ENCODE results near the gene DET1. TPM values are rescaled to one million over a fixed set of nuclear protein-coding genes. Genes with fewer than 3 reads are reported as not detected.

Gene DET1
- total and polyA plus RNA-seq, 9 donors: 10.0 to 22.8 (median 14.2) TPM

GRCh38 chr15:88512601-88513000, 33.9 kb downstream of the DET1 start:
- H3K27ac ChIP-seq: no peak overlapping the region
- no peaks in the 10 kb centered on the region for H3K27me3 ChIP-seq
- no peaks in the 10 kb centered on the region for H3K4me1 ChIP-seq (ENCODE audit: insufficient read depth)
- H3K36me3 ChIP-seq: no peaks in the 10 kb centered on the region
- 89 to 94% (median 91%) methylated on average over 5 of the region's 5 CpGs for WGBS, 3 donors
- intact Hi-C loops (cut with DNase I): no loop called here
- H3K4me3 ChIP-seq: no peak overlapping the region
- TF ChIP-seq POLR2A (IDR thresholded peaks at IDR 0.05) (no peak), EP300 (IDR thresholded peaks at IDR 0.05) (no peak), CTCF (IDR thresholded peaks at IDR 0.05) (no peak)
- DNase-seq: no peak
- H3K9me3 ChIP-seq: no peaks in the 10 kb centered on the region

GRCh38 chr15:88512078-88512477, 34.4 kb downstream of the DET1 start:
- intact Hi-C loops (cut with DNase I): no loop called here
- H3K4me1 ChIP-seq (ENCODE audit: insufficient read depth): no peaks in the 10 kb centered on the region
- 77 to 86% (median 81%) methylated on average over 3 of the region's 3 CpGs for WGBS, 3 donors
- no peak for TF ChIP-seq POLR2A (IDR thresholded peaks at IDR 0.05)
- no peak for TF ChIP-seq EP300 (IDR thresholded peaks at IDR 0.05)
- no peak for TF ChIP-seq CTCF (IDR thresholded peaks at IDR 0.05)
- H3K27ac ChIP-seq: no peak overlapping the region
- no peak for DNase-seq
- no peaks in the 10 kb centered on the region for H3K36me3 ChIP-seq
- no peaks in the 10 kb centered on the region for H3K9me3 ChIP-seq
- H3K27me3 ChIP-seq: no peaks in the 10 kb centered on the region
- no peak overlapping the region for H3K4me3 ChIP-seq

- no peak for DNase-seq
- TF ChIP-seq EP300 (IDR thresholded peaks at IDR 0.05): no peak
- TF ChIP-seq CTCF (IDR thresholded peaks at IDR 0.05): no peak
- TF ChIP-seq POLR2A (IDR thresholded peaks at IDR 0.05): no peak
- intact Hi-C loops (cut with DNase I): no loop called here
These were observed 35.3 kb downstream of the DET1 start for GRCh38 chr15:88511161-88511560.

GRCh38 chr15:88509964-88510363, 36.5 kb downstream of the DET1 start:
- no peak overlapping the region for H3K4me3 ChIP-seq
- DNase-seq: no peak

More at GRCh38 chr15:88511161-88511560, 35.3 kb downstream of the DET1 start:
- H3K27ac ChIP-seq: no peak overlapping the region
- no peaks in the 10 kb centered on the region for H3K36me3 ChIP-seq
- H3K27me3 ChIP-seq: no peaks in the 10 kb centered on the region
- 95 to 99% (median 96%) methylated on average over 2 of the region's 2 CpGs for WGBS, 3 donors
- no peaks in the 10 kb centered on the region for H3K4me1 ChIP-seq (ENCODE audit: insufficient read depth)
- H3K4me3 ChIP-seq: no peak overlapping the region
- no peaks in the 10 kb centered on the region for H3K9me3 ChIP-seq

More at GRCh38 chr15:88509964-88510363, 36.5 kb downstream of the DET1 start:
- no peaks in the 10 kb centered on the region for H3K27me3 ChIP-seq
- H3K27ac ChIP-seq: no peak overlapping the region
- intact Hi-C loops (cut with DNase I): no loop called here
- no peaks in the 10 kb centered on the region for H3K4me1 ChIP-seq (ENCODE audit: insufficient read depth)
- no peak for TF ChIP-seq POLR2A (IDR thresholded peaks at IDR 0.05)
- TF ChIP-seq EP300 (IDR thresholded peaks at IDR 0.05): no peak
- no peak for TF ChIP-seq CTCF (IDR thresholded peaks at IDR 0.05)
- H3K9me3 ChIP-seq: no peaks in the 10 kb centered on the region
- no peaks in the 10 kb centered on the region for H3K36me3 ChIP-seq

All from ovary (tissue), 9 donors.